GM12878 (cell line): ENCODE measurements around the gene FLRT1.

Experiments
- ATF7 ChIP-seq: fragments of 450-650 bp; IDR thresholded peaks from 2 replicates; pipeline ENCODE4 v1.6.1; 2016; ENCODE audit warnings: low read depth, mild to moderate bottlenecking
- MYC ChIP-seq: IDR thresholded peaks from 2 replicates; pipeline ENCODE4 v1.6.1; 2011; ENCODE audit warnings: mild to moderate bottlenecking, low read length, moderate library complexity, inconsistent platforms; ENCODE audit not compliant: insufficient read depth, insufficient replicate concordance, insufficient read length, severe bottlenecking
- PML ChIP-seq: IDR thresholded peaks from 2 replicates; pipeline ENCODE4 v1.6.1; 2012; ENCODE audit warnings: low read length, inconsistent platforms
- SIN3A ChIP-seq: IDR thresholded peaks from 2 replicates; pipeline ENCODE4 v1.6.1; 2012; ENCODE audit warnings: low read depth, low read length, improper control_type of control experiment
- STAT1 ChIP-seq: fragments of 450-650 bp; conservative IDR thresholded peaks from 2 replicates; pipeline ENCODE4 v1.6.1; 2014; ENCODE audit warnings: antibody characterized with exemption, mild to moderate bottlenecking
- SUPT20H ChIP-seq: IDR thresholded peaks from 2 replicates; pipeline ENCODE4 v1.6.1; 2011; ENCODE audit warnings: low read depth, mild to moderate bottlenecking, low read length, moderate library complexity, borderline replicate concordance; ENCODE audit not compliant: control insufficient read depth
- TCF12 ChIP-seq: IDR thresholded peaks from 2 replicates; pipeline ENCODE4 v1.6.1; 2011; ENCODE audit warnings: low read depth, mild to moderate bottlenecking, low read length
- ZZZ3 ChIP-seq: IDR thresholded peaks from 2 replicates; pipeline ENCODE4 v1.6.1; 2011; ENCODE audit warnings: low read depth; ENCODE audit not compliant: control insufficient read depth, insufficient read length
- TF ChIP-seq, protein P1 (sequence below): fragments of 450-650 bp; IDR thresholded peaks from 2 replicates; pipeline ENCODE4 v1.6.1; 2017; ENCODE audit warnings: mild to moderate bottlenecking, moderate library complexity
- TF ChIP-seq, protein P2 (sequence below), 3 experiments: IDR thresholded peaks in 2 of 3; conservative IDR thresholded peaks in 1 of 3; 2 replicates each; pipeline ENCODE4 v1.5.1; 2011; ENCODE audit warnings: low read depth in 3 of 3, low read length in 3 of 3, mild to moderate bottlenecking in 3 of 3, control low read depth in 2 of 3, moderate library complexity in 2 of 3, inconsistent platforms in 1 of 3, mixed read lengths in 1 of 3; ENCODE audit not compliant: control insufficient read depth in 2 of 3, insufficient read depth in 1 of 3; ENCODE audit errors: extremely low read depth in 1 of 3

DNA sequence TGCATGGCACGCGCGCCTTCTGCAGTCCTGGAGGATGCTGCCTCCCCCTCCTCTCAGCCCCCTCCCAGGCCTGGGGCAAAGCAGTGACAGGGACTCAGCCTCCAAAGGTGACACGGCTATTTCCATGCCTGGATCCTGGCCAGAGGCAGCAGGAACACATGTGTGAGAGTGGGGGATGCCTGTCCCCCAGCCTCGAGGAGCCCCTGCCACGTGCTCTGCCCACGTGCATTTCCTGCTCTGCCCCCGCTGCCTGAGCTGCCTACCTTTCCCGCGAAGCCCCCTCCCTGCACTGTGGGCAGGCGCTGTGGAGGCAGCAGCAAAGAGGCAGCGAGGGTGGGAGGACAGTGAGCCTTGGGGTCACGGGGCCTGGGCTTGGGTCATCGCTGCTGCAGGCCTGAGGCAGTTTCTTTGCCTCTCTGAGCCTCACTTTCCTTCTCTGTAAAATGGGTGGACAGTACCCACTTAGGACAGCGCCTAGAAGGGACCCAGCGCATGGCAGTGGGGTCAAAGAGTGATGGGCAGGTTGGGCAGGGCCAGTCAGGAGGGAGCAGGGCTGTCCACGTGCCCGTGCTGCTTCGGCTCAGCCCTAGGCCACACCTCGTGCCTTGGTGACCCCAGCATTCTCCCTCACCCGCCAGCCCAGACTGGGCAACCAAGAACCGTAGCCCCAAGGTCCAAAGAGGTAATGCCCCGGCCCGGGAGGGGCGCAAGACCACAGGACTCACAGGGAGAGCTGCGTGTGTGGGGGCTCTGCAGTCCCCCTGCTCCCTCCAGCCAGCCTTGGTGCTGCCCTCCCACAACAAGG, 48.6 kb downstream of the FLRT1 start:
- TF ChIP-seq ATF7 (no peak), MYC (no peak), PML (no peak), TCF12 (no peak), ZZZ3 (no peak), STAT1 (no peak), SUPT20H (no peak), SIN3A (no peak)
- TF ChIP-seq, protein P1, sequence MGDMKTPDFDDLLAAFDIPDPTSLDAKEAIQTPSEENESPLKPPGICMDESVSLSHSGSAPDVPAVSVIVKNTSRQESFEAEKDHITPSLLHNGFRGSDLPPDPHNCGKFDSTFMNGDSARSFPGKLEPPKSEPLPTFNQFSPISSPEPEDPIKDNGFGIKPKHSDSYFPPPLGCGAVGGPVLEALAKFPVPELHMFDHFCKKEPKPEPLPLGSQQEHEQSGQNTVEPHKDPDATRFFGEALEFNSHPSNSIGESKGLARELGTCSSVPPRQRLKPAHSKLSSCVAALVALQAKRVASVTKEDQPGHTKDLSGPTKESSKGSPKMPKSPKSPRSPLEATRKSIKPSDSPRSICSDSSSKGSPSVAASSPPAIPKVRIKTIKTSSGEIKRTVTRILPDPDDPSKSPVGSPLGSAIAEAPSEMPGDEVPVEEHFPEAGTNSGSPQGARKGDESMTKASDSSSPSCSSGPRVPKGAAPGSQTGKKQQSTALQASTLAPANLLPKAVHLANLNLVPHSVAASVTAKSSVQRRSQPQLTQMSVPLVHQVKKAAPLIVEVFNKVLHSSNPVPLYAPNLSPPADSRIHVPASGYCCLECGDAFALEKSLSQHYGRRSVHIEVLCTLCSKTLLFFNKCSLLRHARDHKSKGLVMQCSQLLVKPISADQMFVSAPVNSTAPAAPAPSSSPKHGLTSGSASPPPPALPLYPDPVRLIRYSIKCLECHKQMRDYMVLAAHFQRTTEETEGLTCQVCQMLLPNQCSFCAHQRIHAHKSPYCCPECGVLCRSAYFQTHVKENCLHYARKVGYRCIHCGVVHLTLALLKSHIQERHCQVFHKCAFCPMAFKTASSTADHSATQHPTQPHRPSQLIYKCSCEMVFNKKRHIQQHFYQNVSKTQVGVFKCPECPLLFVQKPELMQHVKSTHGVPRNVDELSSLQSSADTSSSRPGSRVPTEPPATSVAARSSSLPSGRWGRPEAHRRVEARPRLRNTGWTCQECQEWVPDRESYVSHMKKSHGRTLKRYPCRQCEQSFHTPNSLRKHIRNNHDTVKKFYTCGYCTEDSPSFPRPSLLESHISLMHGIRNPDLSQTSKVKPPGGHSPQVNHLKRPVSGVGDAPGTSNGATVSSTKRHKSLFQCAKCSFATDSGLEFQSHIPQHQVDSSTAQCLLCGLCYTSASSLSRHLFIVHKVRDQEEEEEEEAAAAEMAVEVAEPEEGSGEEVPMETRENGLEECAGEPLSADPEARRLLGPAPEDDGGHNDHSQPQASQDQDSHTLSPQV = no peak
- TF ChIP-seq, protein P2, sequence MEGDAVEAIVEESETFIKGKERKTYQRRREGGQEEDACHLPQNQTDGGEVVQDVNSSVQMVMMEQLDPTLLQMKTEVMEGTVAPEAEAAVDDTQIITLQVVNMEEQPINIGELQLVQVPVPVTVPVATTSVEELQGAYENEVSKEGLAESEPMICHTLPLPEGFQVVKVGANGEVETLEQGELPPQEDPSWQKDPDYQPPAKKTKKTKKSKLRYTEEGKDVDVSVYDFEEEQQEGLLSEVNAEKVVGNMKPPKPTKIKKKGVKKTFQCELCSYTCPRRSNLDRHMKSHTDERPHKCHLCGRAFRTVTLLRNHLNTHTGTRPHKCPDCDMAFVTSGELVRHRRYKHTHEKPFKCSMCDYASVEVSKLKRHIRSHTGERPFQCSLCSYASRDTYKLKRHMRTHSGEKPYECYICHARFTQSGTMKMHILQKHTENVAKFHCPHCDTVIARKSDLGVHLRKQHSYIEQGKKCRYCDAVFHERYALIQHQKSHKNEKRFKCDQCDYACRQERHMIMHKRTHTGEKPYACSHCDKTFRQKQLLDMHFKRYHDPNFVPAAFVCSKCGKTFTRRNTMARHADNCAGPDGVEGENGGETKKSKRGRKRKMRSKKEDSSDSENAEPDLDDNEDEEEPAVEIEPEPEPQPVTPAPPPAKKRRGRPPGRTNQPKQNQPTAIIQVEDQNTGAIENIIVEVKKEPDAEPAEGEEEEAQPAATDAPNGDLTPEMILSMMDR (IDR thresholded peaks at IDR 0.05 in 2 of 3, conservative IDR thresholded peaks at IDR 0.05 in 1 of 3; ENCODE audit: control insufficient read depth in 2 of 3, extremely low read depth in 1 of 3, insufficient read depth in 1 of 3, low read depth in 3 of 3, low read length in 3 of 3) = no peak
